ENCODE data around the gene GOLGA5.

DNA sequence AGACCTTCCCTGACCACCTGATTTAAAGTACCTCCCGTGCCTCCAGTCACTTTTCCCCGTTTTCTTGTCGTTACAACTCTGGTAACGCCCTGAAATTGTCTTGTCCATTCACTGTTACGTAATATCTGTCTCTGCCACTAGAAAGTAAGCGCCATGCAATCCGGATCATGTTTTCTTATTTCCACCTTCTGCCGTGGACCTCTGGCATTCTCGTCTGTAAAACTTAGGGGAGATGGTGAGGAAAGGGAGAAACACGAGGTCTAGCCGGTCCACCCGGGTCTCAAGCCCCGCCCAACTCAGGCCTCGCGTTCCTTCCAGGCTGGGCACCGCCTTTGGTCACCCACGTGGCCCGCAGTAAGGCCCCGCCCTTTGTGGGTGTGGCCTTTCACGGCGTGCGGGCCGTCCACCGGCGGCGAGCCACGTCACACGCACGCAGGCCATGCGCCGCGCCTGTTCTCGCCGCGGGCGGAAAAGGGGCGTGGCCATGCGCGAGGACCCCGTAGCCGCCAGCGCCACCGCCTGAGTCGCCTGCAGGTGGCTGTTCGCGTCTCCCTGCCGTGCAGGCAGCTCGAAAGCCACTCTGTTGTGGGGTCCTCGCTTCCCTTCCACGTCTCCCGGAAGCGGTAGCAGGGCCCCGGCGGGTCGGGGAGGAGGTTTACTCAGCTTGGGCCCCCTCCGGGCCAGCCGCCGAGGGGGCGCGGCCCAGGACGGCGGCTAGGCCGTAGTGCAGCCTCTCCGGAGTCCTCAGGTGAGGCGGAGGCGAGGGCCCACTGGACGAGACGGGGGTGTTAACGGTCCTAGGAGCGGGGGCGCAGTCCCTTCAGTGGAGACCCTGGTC, at the start of gene GOLGA5:
- TF ChIP-seq CTCF (IDR thresholded peaks at IDR 0.05; ENCODE audit: low read length) (no peak), EZH2 (IDR thresholded peaks at IDR 0.05; ENCODE audit: borderline replicate concordance, low read length) (no peak)
